Endothelial cell of umbilical vein (primary cell): Measurements from ENCODE around the gene UVRAG.

Source experiments
- POLR2A ChIP-seq: IDR thresholded peaks from 2 replicates; pipeline ENCODE4 v1.6.1; 2012; ENCODE audit warnings: low read depth, mild to moderate bottlenecking, control low read depth, low read length
- TF ChIP-seq, protein P1 (sequence below), 2 donors: IDR thresholded peaks; 1 replicate in 1 of 2; 2 replicates in 1 of 2; pipeline ENCODE4 v1.5.1; 2011; ENCODE audit warnings: low read length in 2 of 2, mild to moderate bottlenecking in 2 of 2, moderate library complexity in 2 of 2, control low read depth in 1 of 2, inconsistent platforms in 1 of 2, low read depth in 1 of 2; ENCODE audit not compliant: insufficient read depth in 1 of 2; ENCODE audit errors: extremely low read depth in 1 of 2

- TF ChIP-seq, protein P1, sequence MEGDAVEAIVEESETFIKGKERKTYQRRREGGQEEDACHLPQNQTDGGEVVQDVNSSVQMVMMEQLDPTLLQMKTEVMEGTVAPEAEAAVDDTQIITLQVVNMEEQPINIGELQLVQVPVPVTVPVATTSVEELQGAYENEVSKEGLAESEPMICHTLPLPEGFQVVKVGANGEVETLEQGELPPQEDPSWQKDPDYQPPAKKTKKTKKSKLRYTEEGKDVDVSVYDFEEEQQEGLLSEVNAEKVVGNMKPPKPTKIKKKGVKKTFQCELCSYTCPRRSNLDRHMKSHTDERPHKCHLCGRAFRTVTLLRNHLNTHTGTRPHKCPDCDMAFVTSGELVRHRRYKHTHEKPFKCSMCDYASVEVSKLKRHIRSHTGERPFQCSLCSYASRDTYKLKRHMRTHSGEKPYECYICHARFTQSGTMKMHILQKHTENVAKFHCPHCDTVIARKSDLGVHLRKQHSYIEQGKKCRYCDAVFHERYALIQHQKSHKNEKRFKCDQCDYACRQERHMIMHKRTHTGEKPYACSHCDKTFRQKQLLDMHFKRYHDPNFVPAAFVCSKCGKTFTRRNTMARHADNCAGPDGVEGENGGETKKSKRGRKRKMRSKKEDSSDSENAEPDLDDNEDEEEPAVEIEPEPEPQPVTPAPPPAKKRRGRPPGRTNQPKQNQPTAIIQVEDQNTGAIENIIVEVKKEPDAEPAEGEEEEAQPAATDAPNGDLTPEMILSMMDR (IDR thresholded peaks at IDR 0.05; ENCODE audit: extremely low read depth in 1 of 2, insufficient read depth in 1 of 2, low read depth in 1 of 2, low read length in 2 of 2) = no peak
- TF ChIP-seq POLR2A = no peak
Measured at GRCh38 chr11:76143274-76143673, 328.3 kb downstream of the UVRAG start.
